Thyroid gland (tissue), 4 donors: Measurements from ENCODE around the gene RPH3AL.

Experiments used
- POLR2A ChIP-seq, 2 donors: fragments of 450-650 bp; IDR thresholded peaks; one replicate each; pipeline ENCODE4 v1.6.1; 2017; ENCODE audit warnings: antibody characterized with exemption in 2 of 2, mild to moderate bottlenecking in 2 of 2, moderate library complexity in 1 of 2
- TF ChIP-seq, protein P1 (sequence below), 6 experiments: fragments of 200-600 bp in 3 of 6; fragments of 450-650 bp in 3 of 6; sonication (generic) in 3 of 6; IDR thresholded peaks; one replicate each; pipeline ENCODE4 v1.5.1; 2016 to 2019; ENCODE audit warnings: antibody characterized with exemption in 6 of 6, mild to moderate bottlenecking in 2 of 6, inconsistent platforms in 1 of 6, moderate library complexity in 1 of 6

DNA sequence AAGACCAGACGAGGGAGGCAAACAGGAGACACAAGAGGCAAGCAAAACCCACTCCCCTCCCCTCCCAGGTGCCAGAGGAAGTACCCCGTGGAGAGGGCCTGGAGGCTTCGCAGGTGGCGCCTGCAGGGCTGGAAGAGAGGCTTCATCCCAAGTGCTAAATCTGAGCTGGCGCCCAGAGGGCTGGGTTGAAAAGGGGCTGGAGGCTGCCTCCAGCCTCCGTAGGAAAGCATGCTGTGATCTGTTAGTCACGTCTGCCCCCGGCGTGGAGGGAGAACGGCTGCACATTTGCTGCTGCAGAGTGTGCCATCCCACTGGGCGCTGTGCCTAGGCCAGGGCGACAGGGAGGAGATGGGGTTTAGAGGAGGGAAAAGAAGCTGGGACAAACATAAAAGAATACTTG is 16.9 kb downstream of the RPH3AL start:
- no peak for TF ChIP-seq POLR2A (IDR thresholded peaks at IDR 0.05)
- TF ChIP-seq, protein P1, sequence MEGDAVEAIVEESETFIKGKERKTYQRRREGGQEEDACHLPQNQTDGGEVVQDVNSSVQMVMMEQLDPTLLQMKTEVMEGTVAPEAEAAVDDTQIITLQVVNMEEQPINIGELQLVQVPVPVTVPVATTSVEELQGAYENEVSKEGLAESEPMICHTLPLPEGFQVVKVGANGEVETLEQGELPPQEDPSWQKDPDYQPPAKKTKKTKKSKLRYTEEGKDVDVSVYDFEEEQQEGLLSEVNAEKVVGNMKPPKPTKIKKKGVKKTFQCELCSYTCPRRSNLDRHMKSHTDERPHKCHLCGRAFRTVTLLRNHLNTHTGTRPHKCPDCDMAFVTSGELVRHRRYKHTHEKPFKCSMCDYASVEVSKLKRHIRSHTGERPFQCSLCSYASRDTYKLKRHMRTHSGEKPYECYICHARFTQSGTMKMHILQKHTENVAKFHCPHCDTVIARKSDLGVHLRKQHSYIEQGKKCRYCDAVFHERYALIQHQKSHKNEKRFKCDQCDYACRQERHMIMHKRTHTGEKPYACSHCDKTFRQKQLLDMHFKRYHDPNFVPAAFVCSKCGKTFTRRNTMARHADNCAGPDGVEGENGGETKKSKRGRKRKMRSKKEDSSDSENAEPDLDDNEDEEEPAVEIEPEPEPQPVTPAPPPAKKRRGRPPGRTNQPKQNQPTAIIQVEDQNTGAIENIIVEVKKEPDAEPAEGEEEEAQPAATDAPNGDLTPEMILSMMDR (IDR thresholded peaks at IDR 0.05), result no peak
